HepG2 (cell line): ENCODE data around the gene TERB2. TPM values are rescaled to one million over a fixed set of nuclear protein-coding genes. Genes with fewer than 3 reads are reported as not detected.
A peak's percentile ranks its signal among the peaks of the same experiment; 100 is the strongest.

Source experiments
- AGO2 ChIP-seq: fragments of 200-400 bp; formaldehyde crosslinking; optimal IDR thresholded peaks from 2 replicates; pipeline ENCODE3; 2017; ENCODE audit warnings: mild to moderate bottlenecking, low read depth, low read length, moderate library complexity
- ATF7-NPFF ChIP-seq: sonication (generic); formaldehyde crosslinking; IDR thresholded peaks from 2 replicates; pipeline ENCODE4 v1.8.1; 2023; ENCODE audit warnings: mild to moderate bottlenecking, low read depth, missing genetic modification reagents, moderate library complexity
- HINFP ChIP-seq: sonication (generic); formaldehyde crosslinking; IDR thresholded peaks from 2 replicates; pipeline ENCODE4 v1.4.0; 2020; ENCODE audit warnings: low read depth, mild to moderate bottlenecking, missing genetic modification reagents
- HMGXB4 ChIP-seq, 2 experiments: sonication (generic) in 1 of 2; formaldehyde crosslinking in 1 of 2; IDR thresholded peaks; 2 replicates each; pipeline versions ENCODE4 v1.4.0 to v1.6.1; 2018 to 2020; ENCODE audit warnings: missing genetic modification reagents in 2 of 2, borderline replicate concordance in 1 of 2, low read depth in 1 of 2, mild to moderate bottlenecking in 1 of 2, missing biosample characterization in 1 of 2
- KLF13 ChIP-seq: sonication (generic); formaldehyde crosslinking; IDR thresholded peaks from 2 replicates; pipeline ENCODE4 v1.4.0; 2020; ENCODE audit warnings: mild to moderate bottlenecking, missing genetic modification reagents
- MAZ ChIP-seq, 2 experiments: sonication (generic) in 1 of 2; formaldehyde crosslinking in 1 of 2; IDR thresholded peaks; 2 replicates each; pipeline versions ENCODE4 v1.5.0 to v1.6.1; 2012 to 2020; ENCODE audit warnings: low read depth in 2 of 2, mild to moderate bottlenecking in 2 of 2, borderline replicate concordance in 1 of 2, improper control_type of control experiment in 1 of 2, low read length in 1 of 2, missing genetic modification reagents in 1 of 2, moderate library complexity in 1 of 2
- RBM22 ChIP-seq: fragments of 200-400 bp; formaldehyde crosslinking; optimal IDR thresholded peaks from 2 replicates; pipeline ENCODE3; 2017; ENCODE audit warnings: mild to moderate bottlenecking, low read length, moderate library complexity
- SCMH1 ChIP-seq: sonication (generic); formaldehyde crosslinking; IDR thresholded peaks from 2 replicates; pipeline ENCODE4 v1.9.0; 2021; ENCODE audit warnings: missing genetic modification reagents, mild to moderate bottlenecking, borderline replicate concordance
- SMC3 ChIP-seq: IDR thresholded peaks from 2 replicates; pipeline ENCODE4 v1.6.1; 2011; ENCODE audit warnings: low read length, improper control_type of control experiment
- TFE3 ChIP-seq: IDR thresholded peaks from 2 replicates; pipeline ENCODE4 v1.6.1; 2016
- ZBTB25 ChIP-seq: IDR thresholded peaks from 2 replicates; pipeline ENCODE4 v1.6.1; 2018; ENCODE audit warnings: missing genetic modification reagents
- ZBTB37 ChIP-seq: sonication (generic); formaldehyde crosslinking; IDR thresholded peaks from 2 replicates; pipeline ENCODE4 v1.4.0; 2020; ENCODE audit warnings: mild to moderate bottlenecking, missing genetic modification reagents
- ZBTB38 ChIP-seq: sonication (generic); formaldehyde crosslinking; IDR thresholded peaks from 2 replicates; pipeline ENCODE4 v1.5.1; 2020; ENCODE audit warnings: mild to moderate bottlenecking, missing genetic modification reagents
- ZNF136 ChIP-seq: sonication (generic); formaldehyde crosslinking; IDR thresholded peaks from 2 replicates; pipeline ENCODE4 v1.8.1; 2022; ENCODE audit warnings: low read depth, mild to moderate bottlenecking, moderate library complexity, missing genetic modification reagents
- ZNF343 ChIP-seq: sonication (generic); formaldehyde crosslinking; IDR thresholded peaks from 2 replicates; pipeline ENCODE4 v1.4.0; 2020; ENCODE audit warnings: mild to moderate bottlenecking, missing genetic modification reagents
- ZNF510 ChIP-seq: sonication (generic); formaldehyde crosslinking; IDR thresholded peaks from 2 replicates; pipeline ENCODE4 v1.4.0; 2020; ENCODE audit warnings: low read depth, mild to moderate bottlenecking, missing genetic modification reagents
- ZNF784 ChIP-seq: sonication (generic); formaldehyde crosslinking; IDR thresholded peaks from 2 replicates; pipeline ENCODE4 v1.5.1; 2020; ENCODE audit warnings: missing genetic modification reagents, mild to moderate bottlenecking, borderline replicate concordance
- ZNF816 ChIP-seq: sonication (generic); formaldehyde crosslinking; IDR thresholded peaks from 2 replicates; pipeline ENCODE4 v1.8.0; 2022; ENCODE audit warnings: missing genetic modification reagents, mild to moderate bottlenecking, borderline replicate concordance
- polyA plus RNA-seq, 8 experiments: library from polyadenylated mRNA; depleted of rRNA in 3 of 8; stranded (reverse) in 7 of 8; unstranded in 1 of 8; fragments of >200 nt; fragmentation: Illumina TruSeq in 4 of 8; extraction: Trizol in 4 of 8; gene quantifications; 2 replicates each; pipeline versions ENCODE4 v1.2.1 to v1.2.3, GENCODE V29; 2011 to 2016; ENCODE audit warnings: low read depth in 4 of 8, missing spikeins in 1 of 8, mixed read lengths in 1 of 8; ENCODE audit not compliant: insufficient read depth in 1 of 8
- total RNA-seq, 5 experiments: library from RNA; depleted of rRNA; stranded (reverse); fragments of >200 nt; fragmentation: Illumina TruSeq; extraction: Trizol; gene quantifications; 2 replicates each; pipeline ENCODE4 v1.2.3, GENCODE V29; 2016; ENCODE audit warnings: low read depth in 1 of 5

Gene TERB2
- total and polyA plus RNA-seq, 2 of the 13 experiments (the other 11 are each of a cell fraction or from before 2014, with no cell fraction given) = not detected

GRCh38 chr15:45022871-45023658 lies 66.6 kb downstream of the TERB2 start, which contains the start of gene SORD (continued):
- no peak for TF ChIP-seq ZBTB37 (CRISPR knock-in tag)
- TF ChIP-seq MAZ (IDR thresholded peaks at IDR 0.05; ENCODE audit: borderline replicate concordance, low read depth, low read length) = 0 out of 2 replicates have a peak, but pooled peaks have one; percentile 37
- peak; percentile 67 for TF ChIP-seq MAZ (CRISPR knock-in tag; IDR thresholded peaks at IDR 0.05; ENCODE audit: low read depth)
- TF ChIP-seq KLF13 (CRISPR knock-in tag) = no peak; the same call in 1 of the 2 replicates
- TF ChIP-seq ATF7-NPFF (CRISPR knock-in tag) = no peak; the same call in 1 of the 2 replicates
- TF ChIP-seq ZNF784 = peak; percentile 65; the same call in 1 of the 2 replicates
- TF ChIP-seq ZBTB25 (CRISPR knock-in tag) = no peak
- peak; percentile 61; the same call in 1 of the 2 replicates for TF ChIP-seq HINFP (CRISPR knock-in tag)
- TF ChIP-seq SCMH1 (CRISPR knock-in tag) = no peak
- peak; percentile 51; the same call in 1 of the 2 replicates for TF ChIP-seq ZNF343 (CRISPR knock-in tag)
- peak; percentile 31 to 82; a peak in 2 of 4 replicates for TF ChIP-seq HMGXB4 (CRISPR knock-in tag; IDR thresholded peaks at IDR 0.05; ENCODE audit: borderline replicate concordance in 1 of 2, low read depth in 1 of 2)
- 0 out of 2 replicates have a peak, but pooled peaks have one; percentile 11 for TF ChIP-seq TFE3 (CRISPR knock-in tag)
- TF ChIP-seq ZNF136 (CRISPR knock-in tag) = no peak
- no peak for TF ChIP-seq RBM22
- no peak for TF ChIP-seq ZNF816
- peak; percentile 75; the same call in 1 of the 2 replicates for TF ChIP-seq ZNF510 (CRISPR knock-in tag)
- TF ChIP-seq SMC3 = no peak
- peak; percentile 70 for TF ChIP-seq AGO2
- no peak; the same call in 1 of the 2 replicates for TF ChIP-seq ZBTB38 (CRISPR knock-in tag)
